IgD-negative memory B cell (primary cell): ENCODE data around the gene PHPT1. TPM values are rescaled to one million over a fixed set of nuclear protein-coding genes. Genes with fewer than 3 reads are reported as not detected.

Experiments
- H3K27ac Mint-ChIP-seq, 3 donors: one replicate each; pipeline ENCODE4 v1.8.0; 2020 to 2022; ENCODE audit warnings: mild to moderate bottlenecking in 3 of 3, mixed read lengths in 3 of 3, moderate library complexity in 1 of 3
- H3K27me3 Mint-ChIP-seq: one replicate; pipeline ENCODE4 v1.8.0; 2021; ENCODE audit warnings: mixed read lengths
- H3K36me3 Mint-ChIP-seq: one replicate; pipeline ENCODE4 v1.8.0; 2020; ENCODE audit warnings: mild to moderate bottlenecking, mixed read lengths
- H3K4me1 Mint-ChIP-seq, 3 donors: one replicate each; pipeline ENCODE4 v1.8.0; 2020 to 2022; ENCODE audit warnings: mixed read lengths in 3 of 3, mild to moderate bottlenecking in 1 of 3
- H3K4me3 Mint-ChIP-seq, 4 donors: one replicate each; pipeline ENCODE4 v1.8.0; 2020 to 2022; ENCODE audit warnings: mild to moderate bottlenecking in 4 of 4, mixed read lengths in 4 of 4, moderate library complexity in 3 of 4
- H3K9me3 Mint-ChIP-seq, 3 donors: one replicate each; pipeline ENCODE4 v1.8.0; 2020 to 2021; ENCODE audit warnings: mixed read lengths in 3 of 3, mild to moderate bottlenecking in 1 of 3
- polyA plus RNA-seq: library from polyadenylated mRNA; unstranded; fragments of 300-500 nt; fragmentation: Illumina TruSeq; gene quantifications from one replicate; pipeline ENCODE4 v1.2.3, GENCODE V29; 2021

PHPT1 gene
- polyA plus RNA-seq, 1 donor from 2014 or later = 91.6 TPM

GRCh38 chr9:136848393-136849037, 694 bp upstream of the PHPT1 start:
- Mint-ChIP-seq H3K9me3 (peaks cover 0 to 2% (median 0%) of the 10 kb centered on the region in 3 donors), H3K27ac (peak overlapping the region in 2 of 3 donors; percentile 96 to 97), H3K27me3 (peaks cover 10% of the 10 kb centered on the region), H3K4me1 (peaks cover 5 to 7% (median 7%) of the 10 kb centered on the region in 3 donors), H3K36me3 (no peaks in the 10 kb centered on the region), H3K4me3 (peak overlapping the region; percentile 92 to 97 (median 95))

- Mint-ChIP-seq H3K27me3 (peaks cover 8% of the 10 kb centered on the region), H3K9me3 (peaks cover 0 to 2% (median 0%) of the 10 kb centered on the region in 3 donors), H3K36me3 (no peaks in the 10 kb centered on the region), H3K27ac (peak overlapping the region in 2 of 3 donors; percentile 63 to 97), H3K4me3 (peak overlapping the region; percentile 70 to 93 (median 76)), H3K4me1 (peaks cover 5% of the 10 kb centered on the region in 3 donors)
These were observed 1.0 kb downstream of the PHPT1 start for GRCh38 chr9:136849960-136850865.

- Mint-ChIP-seq H3K4me3 (peak overlapping the region in 3 of 4 donors; percentile 27 to 48 (median 39)), H3K27ac (peak overlapping the region in 1 of 3 donors; percentile 97), H3K9me3 (peaks cover 0 to 2% (median 0%) of the 10 kb centered on the region in 3 donors), H3K36me3 (no peaks in the 10 kb centered on the region), H3K4me1 (peaks cover 5% of the 10 kb centered on the region in 3 donors), H3K27me3 (peaks cover 8% of the 10 kb centered on the region)
These were observed 1.9 kb downstream of the PHPT1 start for GRCh38 chr9:136850866-136851775.

GRCh38 chr9:136851941-136852663, 2.9 kb downstream of the PHPT1 start, which contains the start of gene MAMDC4:
MAMDC4 (plus strand) TSS chr9:136852346; CDS start chr9:136852417, 71 bp downstream.
- Mint-ChIP-seq H3K4me1 (peaks cover 3 to 5% (median 5%) of the 10 kb centered on the region in 3 donors), H3K27me3 (peaks cover 3% of the 10 kb centered on the region), H3K4me3 (peak within 1 kb of the TSS in 1 of 4 donors; percentile 17)

GRCh38 chr9:136852664-136853595, 3.7 kb downstream of the PHPT1 start:
- H3K27ac Mint-ChIP-seq = peak overlapping the region in 1 of 3 donors; percentile 35
- H3K4me3 Mint-ChIP-seq = no peak overlapping the region
- peaks cover 0 to 2% (median 0%) of the 10 kb centered on the region in 3 donors for H3K9me3 Mint-ChIP-seq

More at GRCh38 chr9:136851941-136852663, 2.9 kb downstream of the PHPT1 start, which contains the start of gene MAMDC4:
- Mint-ChIP-seq H3K36me3 (no peaks in the 10 kb centered on the region), H3K27ac (peak within 1 kb of the TSS in 1 of 3 donors; percentile 97), H3K9me3 (peaks cover 0 to 2% (median 0%) of the 10 kb centered on the region in 3 donors)

GRCh38 chr9:136853596-136854112, 4.4 kb downstream of the PHPT1 start:
- Mint-ChIP-seq H3K4me3 (peak overlapping the region in 1 of 4 donors; percentile 52), H3K27ac (peak overlapping the region in 1 of 3 donors; percentile 60), H3K9me3 (peaks cover 0 to 2% (median 0%) of the 10 kb centered on the region in 3 donors), H3K27me3 (no peaks in the 10 kb centered on the region), H3K4me1 (peaks cover 0 to 5% (median 2%) of the 10 kb centered on the region in 3 donors), H3K36me3 (no peaks in the 10 kb centered on the region)

More at GRCh38 chr9:136852664-136853595, 3.7 kb downstream of the PHPT1 start:
- Mint-ChIP-seq H3K36me3 (no peaks in the 10 kb centered on the region), H3K4me1 (peaks cover 1 to 5% (median 2%) of the 10 kb centered on the region in 3 donors), H3K27me3 (no peaks in the 10 kb centered on the region)

GRCh38 chr9:136854113-136854841, 5.1 kb downstream of the PHPT1 start:
- Mint-ChIP-seq H3K9me3 (no peaks in the 10 kb centered on the region), H3K4me3 (peak overlapping the region in 1 of 4 donors; percentile 52), H3K4me1 (peaks cover 0 to under 1% (median 0%) of the 10 kb centered on the region in 3 donors), H3K27me3 (no peaks in the 10 kb centered on the region), H3K27ac (peak overlapping the region in 1 of 3 donors; percentile 60), H3K36me3 (no peaks in the 10 kb centered on the region)

- Mint-ChIP-seq H3K4me1 (no peaks in the 10 kb centered on the region), H3K4me3 (no peak overlapping the region), H3K36me3 (no peaks in the 10 kb centered on the region), H3K27me3 (no peaks in the 10 kb centered on the region), H3K27ac (no peak overlapping the region), H3K9me3 (no peaks in the 10 kb centered on the region)
These were observed 5.7 kb downstream of the PHPT1 start for GRCh38 chr9:136854842-136855460.

GRCh38 chr9:136855461-136856078, 6.4 kb downstream of the PHPT1 start:
- Mint-ChIP-seq H3K4me1 (peaks cover 0 to 3% (median 0%) of the 10 kb centered on the region in 3 donors), H3K9me3 (no peaks in the 10 kb centered on the region), H3K27ac (no peak overlapping the region), H3K27me3 (no peaks in the 10 kb centered on the region), H3K4me3 (no peak overlapping the region), H3K36me3 (no peaks in the 10 kb centered on the region)

GRCh38 chr9:136856079-136856476, 6.9 kb downstream of the PHPT1 start:
- H3K27me3 Mint-ChIP-seq = no peaks in the 10 kb centered on the region
- H3K36me3 Mint-ChIP-seq = no peaks in the 10 kb centered on the region
- H3K27ac Mint-ChIP-seq = no peak overlapping the region
- no peaks in the 10 kb centered on the region for H3K9me3 Mint-ChIP-seq
- H3K4me1 Mint-ChIP-seq = peaks cover 0 to 3% (median 0%) of the 10 kb centered on the region in 3 donors
- H3K4me3 Mint-ChIP-seq = no peak overlapping the region

- Mint-ChIP-seq H3K36me3 (no peaks in the 10 kb centered on the region), H3K4me1 (peaks cover 0 to 3% (median 0%) of the 10 kb centered on the region in 3 donors), H3K9me3 (no peaks in the 10 kb centered on the region)
These were observed 7.4 kb downstream of the PHPT1 start for GRCh38 chr9:136856541-136857141.

More at GRCh38 chr9:136856541-136857141, 7.4 kb downstream of the PHPT1 start:
- no peak overlapping the region for H3K27ac Mint-ChIP-seq
- H3K4me3 Mint-ChIP-seq = no peak overlapping the region
- H3K27me3 Mint-ChIP-seq = no peaks in the 10 kb centered on the region
